ENCODE results near the gene TAS1R3.

- no peak for TF ChIP-seq CTCF (IDR thresholded peaks at IDR 0.05)
- no peak for TF ChIP-seq POLR2A (IDR thresholded peaks at IDR 0.05)
Measured at GRCh38 chr1:1300352-1300739, 30.7 kb upstream of the TAS1R3 start.
